ENCODE data around the gene LRRN4. TPM values are rescaled to one million over a fixed set of nuclear protein-coding genes. Genes with fewer than 3 reads are reported as not detected.

The LRRN4 gene
- total RNA-seq, 4 donors from 2014 or later, result 2.0 TPM; not detected in 3

DNA sequence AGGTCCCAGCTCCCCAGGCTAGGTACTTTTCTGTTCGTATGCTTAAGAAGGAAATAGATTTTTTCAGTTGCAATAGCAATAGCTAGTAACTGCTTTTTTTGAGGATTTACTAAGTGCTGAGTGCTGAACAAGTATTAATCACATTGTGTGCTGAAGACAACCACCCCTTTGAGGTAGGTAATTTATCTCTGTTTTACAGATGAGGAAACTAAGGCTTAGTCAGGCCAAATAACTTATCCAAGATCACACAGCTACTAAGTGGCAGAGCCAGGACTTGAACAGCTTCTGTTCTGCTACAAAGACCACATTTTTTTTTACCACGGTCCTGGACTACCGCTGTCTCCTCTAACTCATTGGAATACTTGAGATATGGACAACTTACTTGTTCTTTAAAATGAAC is 39.8 kb downstream of the LRRN4 start:
- TF ChIP-seq, protein P1, sequence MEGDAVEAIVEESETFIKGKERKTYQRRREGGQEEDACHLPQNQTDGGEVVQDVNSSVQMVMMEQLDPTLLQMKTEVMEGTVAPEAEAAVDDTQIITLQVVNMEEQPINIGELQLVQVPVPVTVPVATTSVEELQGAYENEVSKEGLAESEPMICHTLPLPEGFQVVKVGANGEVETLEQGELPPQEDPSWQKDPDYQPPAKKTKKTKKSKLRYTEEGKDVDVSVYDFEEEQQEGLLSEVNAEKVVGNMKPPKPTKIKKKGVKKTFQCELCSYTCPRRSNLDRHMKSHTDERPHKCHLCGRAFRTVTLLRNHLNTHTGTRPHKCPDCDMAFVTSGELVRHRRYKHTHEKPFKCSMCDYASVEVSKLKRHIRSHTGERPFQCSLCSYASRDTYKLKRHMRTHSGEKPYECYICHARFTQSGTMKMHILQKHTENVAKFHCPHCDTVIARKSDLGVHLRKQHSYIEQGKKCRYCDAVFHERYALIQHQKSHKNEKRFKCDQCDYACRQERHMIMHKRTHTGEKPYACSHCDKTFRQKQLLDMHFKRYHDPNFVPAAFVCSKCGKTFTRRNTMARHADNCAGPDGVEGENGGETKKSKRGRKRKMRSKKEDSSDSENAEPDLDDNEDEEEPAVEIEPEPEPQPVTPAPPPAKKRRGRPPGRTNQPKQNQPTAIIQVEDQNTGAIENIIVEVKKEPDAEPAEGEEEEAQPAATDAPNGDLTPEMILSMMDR (IDR thresholded peaks at IDR 0.05; ENCODE audit: low read depth), result no peak

DNA sequence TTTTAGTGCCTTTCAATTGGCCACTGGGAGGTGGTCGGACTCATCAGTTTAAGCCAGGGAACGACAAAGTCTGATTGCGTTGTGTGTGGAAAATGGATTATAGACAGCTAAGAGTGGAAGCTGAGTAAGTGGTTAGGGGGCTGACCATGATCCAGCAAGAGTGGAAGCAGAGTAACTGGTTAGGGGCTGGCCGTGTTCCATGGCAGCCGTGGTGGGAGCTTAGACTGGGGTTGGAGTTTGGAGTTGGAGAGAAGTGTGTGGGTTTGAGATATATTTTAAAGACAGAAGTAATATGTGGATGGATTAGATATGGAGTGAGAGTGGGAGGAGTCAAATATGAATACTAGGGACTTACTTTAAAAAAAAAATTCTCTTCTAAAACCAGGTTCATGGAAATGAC is 41.7 kb downstream of the LRRN4 start:
- TF ChIP-seq, protein P1 (IDR thresholded peaks at IDR 0.05; ENCODE audit: low read depth), result no peak

DNA sequence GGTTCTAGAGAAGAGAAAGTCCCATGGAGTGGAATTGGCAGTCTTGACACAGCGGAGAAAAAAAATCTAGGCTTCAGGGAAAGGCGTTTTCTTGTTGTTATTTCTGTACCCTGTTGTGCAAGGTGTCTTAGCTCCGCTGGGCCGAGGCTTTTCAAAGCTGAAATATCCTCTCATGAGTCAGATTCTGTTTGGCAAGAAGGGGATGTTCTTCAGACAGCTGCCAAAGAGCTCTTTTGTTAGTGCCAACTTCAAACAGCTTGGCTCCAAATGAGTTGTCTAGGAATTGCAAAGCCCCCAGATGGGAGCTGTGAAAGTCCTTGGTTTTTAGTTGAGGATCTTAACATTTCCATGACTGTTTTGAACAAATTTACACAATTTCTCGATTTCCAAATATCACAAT is 45.6 kb downstream of the LRRN4 start:
- TF ChIP-seq, protein P1 (IDR thresholded peaks at IDR 0.05; ENCODE audit: low read depth), result no peak

DNA sequence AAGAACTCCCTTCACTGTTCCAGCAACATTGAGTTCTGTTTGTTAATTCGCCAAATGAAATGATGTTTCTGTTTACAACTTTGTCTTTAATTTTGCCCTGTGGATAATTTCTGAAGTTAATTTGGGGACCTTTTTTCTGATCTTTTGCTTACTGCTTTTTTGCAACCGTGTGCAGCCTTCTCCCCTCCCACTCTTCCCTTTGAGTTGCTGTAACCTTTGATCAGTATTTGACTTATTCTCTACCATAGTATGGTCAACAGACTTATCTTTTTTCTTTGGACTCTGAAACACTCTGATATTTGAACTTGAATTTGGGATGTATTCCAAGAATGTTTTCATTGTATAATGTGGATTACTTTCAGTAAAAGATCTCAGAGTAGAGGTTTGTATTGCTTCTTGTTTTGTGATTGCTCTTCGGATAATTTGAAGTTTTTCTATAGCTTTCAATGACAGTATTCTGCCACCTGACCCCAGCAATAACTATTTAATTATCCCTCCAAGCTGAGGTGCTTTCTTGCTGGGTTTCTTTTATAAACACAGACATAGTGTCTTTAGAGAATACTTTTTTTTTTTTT is 46.2 kb downstream of the LRRN4 start:
- TF ChIP-seq, protein P1 (IDR thresholded peaks at IDR 0.05; ENCODE audit: low read depth), result no peak

DNA sequence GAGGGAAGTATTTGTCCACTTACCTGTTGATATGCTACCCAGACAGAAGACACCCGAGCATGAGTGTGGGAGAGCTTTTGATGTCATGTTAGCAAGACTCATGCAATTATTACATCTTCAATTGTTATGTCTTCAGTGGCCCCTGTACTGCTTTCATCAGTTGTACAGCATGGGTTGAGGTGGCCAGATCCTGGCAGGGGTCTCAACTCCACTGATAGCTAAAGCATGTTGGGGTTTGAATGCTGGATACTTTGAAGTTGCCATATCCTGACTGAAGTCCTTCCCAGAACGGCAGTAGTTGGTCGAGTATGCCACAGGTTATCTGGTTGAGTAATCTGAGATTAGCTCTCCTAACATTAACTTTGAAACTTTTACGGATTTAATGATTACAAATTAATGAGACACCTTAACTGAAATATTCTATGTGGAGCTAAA is 46.7 kb downstream of the LRRN4 start:
- TF ChIP-seq, protein P1 (IDR thresholded peaks at IDR 0.05; ENCODE audit: low read depth), result no peak

DNA sequence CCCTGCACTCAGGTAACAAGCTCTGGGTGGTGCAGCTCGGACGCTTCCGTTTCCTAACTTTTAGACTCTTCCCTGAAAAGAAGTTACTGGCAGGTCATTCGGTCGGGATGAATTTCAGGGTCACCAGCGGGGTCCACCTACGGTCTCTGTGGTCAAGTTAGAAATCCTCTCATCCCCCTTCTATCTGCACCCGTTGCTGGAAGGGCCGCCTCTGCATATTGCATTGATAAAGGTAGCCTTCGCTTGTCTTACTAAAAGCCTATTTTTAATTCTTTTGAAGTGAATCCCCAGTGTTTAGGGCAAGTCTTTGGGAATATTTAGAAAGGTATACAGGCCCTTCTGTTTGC is 47.3 kb downstream of the LRRN4 start:
- TF ChIP-seq, protein P1 (IDR thresholded peaks at IDR 0.05; ENCODE audit: low read depth), result no peak

DNA sequence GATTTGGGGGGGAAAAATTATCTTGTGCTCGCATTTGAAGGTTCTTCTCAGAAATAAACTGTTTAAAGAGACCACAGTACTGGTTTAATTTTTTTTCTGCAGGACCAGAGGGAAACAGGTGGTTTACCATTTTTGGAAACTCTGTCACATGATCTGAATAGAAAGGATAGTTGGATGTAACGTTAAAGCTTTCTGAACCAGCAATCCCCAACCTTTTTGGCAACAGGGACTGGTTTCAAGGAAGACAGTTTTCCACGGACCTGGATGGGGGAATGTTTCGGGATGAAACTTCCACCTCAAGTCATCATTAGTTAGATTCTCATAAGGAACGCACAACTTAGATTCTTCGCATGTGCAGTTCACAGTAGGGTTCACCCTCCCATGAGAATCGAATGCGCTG is 53.0 kb downstream of the LRRN4 start:
- TF ChIP-seq, protein P1 (IDR thresholded peaks at IDR 0.05; ENCODE audit: low read depth), result no peak
